ENCODE results near the gene ELAC2.

Gene ELAC2

GRCh38 chr17:12996357-12996756, 21.5 kb downstream of the ELAC2 start:
- TF ChIP-seq CTCF (IDR thresholded peaks at IDR 0.05; ENCODE audit: low read depth, low read length): no peak
- no peak overlapping the region for H3K4me3 ChIP-seq (ENCODE audit: low read depth, low read length)

- no peak for TF ChIP-seq CTCF (IDR thresholded peaks at IDR 0.05; ENCODE audit: low read depth, low read length)
- H3K4me3 ChIP-seq (ENCODE audit: low read depth, low read length): no peak overlapping the region
These were observed 21.9 kb downstream of the ELAC2 start for GRCh38 chr17:12995896-12996295.

DNA sequence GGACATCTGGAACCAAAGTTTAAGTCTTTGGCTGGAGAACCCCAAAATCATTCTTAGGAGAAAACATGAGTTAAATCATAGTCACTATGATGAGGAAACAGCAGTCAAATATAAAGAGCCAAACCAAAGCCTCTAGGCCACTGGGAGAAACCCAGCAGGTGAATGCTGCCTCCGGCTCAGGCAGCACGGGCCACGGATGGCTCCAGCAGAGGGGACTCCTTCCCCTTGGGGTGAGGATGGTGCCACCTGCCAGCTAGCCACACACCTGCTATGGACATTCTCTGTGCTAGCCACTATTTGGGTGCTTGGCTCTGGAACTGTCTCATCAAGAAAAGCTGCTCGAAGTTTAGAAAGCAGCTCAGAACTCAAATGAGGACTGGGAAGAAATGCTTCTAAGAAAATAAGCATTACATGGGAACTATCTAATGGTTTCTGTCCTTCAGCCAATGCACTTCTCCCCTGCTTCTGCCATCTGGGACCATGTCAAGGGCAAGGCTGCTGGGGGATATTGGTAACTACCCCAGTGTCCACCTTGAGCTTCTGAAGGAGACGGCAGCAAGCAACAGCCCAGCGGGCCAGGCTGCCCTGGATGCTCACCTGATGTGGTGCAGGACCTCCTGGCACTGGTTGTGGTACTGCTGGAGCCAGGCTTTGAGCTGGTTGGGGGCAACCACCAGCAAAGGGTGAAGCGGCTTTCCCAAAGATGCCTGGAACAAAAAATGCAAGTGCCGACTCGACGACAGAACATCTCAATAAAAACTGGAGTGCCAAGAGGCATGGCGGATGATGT, 22.5 kb downstream of the ELAC2 start:
- no peak overlapping the region for H3K4me3 ChIP-seq (ENCODE audit: low read depth, low read length)
- TF ChIP-seq CTCF (IDR thresholded peaks at IDR 0.05; ENCODE audit: low read depth, low read length): no peak

- no peak for TF ChIP-seq CTCF (IDR thresholded peaks at IDR 0.05; ENCODE audit: low read depth, low read length)
These were observed 23.3 kb downstream of the ELAC2 start for GRCh38 chr17:12994341-12995074.

GRCh38 chr17:12993631-12994030, 24.2 kb downstream of the ELAC2 start:
- no peak for TF ChIP-seq CTCF (IDR thresholded peaks at IDR 0.05; ENCODE audit: low read depth, low read length)
- H3K4me3 ChIP-seq (ENCODE audit: low read depth, low read length): no peak overlapping the region

More at GRCh38 chr17:12994341-12995074, 23.3 kb downstream of the ELAC2 start:
- no peak overlapping the region for H3K4me3 ChIP-seq (ENCODE audit: low read depth, low read length)

GRCh38 chr17:12992676-12993075, 25.2 kb downstream of the ELAC2 start:
- no peak overlapping the region for H3K4me3 ChIP-seq (ENCODE audit: low read depth, low read length)
- no peak for TF ChIP-seq CTCF (IDR thresholded peaks at IDR 0.05; ENCODE audit: low read depth, low read length)

- TF ChIP-seq CTCF (IDR thresholded peaks at IDR 0.05; ENCODE audit: low read depth, low read length): no peak
- no peak overlapping the region for H3K4me3 ChIP-seq (ENCODE audit: low read depth, low read length)
These were observed 26.9 kb downstream of the ELAC2 start for GRCh38 chr17:12990926-12991325.

Measured in WI38 (cell line).